Measurements from ENCODE around the gene OSTC. TPM values are rescaled to one million over a fixed set of nuclear protein-coding genes. Genes with fewer than 3 reads are reported as not detected.

OSTC gene
- total and polyA plus RNA-seq, 9 of the 15 experiments (the other 6 are each of a cell fraction or from before 2014, with no cell fraction given): 112 to 966 (median 235) TPM

DNA sequence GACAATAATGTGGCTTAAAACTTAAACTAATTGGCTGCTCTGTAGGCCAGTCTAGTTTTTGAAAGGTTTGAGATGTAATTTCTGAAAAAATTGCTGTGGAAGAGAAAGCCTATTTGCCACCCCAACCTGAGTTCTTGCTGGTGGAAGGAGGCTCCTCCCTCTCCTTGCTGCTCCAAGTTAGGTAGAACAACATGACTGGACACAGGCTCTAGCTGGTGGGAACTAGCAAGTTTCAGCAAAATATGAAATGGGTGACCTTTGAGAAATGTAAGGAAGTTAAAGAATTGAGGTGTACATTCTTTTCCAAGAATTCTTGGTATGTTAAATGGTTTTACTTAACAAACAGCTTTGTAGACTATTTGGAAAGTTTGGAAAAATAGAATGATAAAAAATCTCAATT, 22.0 kb upstream of the OSTC start (continued):
- TF ChIP-seq, protein P1, sequence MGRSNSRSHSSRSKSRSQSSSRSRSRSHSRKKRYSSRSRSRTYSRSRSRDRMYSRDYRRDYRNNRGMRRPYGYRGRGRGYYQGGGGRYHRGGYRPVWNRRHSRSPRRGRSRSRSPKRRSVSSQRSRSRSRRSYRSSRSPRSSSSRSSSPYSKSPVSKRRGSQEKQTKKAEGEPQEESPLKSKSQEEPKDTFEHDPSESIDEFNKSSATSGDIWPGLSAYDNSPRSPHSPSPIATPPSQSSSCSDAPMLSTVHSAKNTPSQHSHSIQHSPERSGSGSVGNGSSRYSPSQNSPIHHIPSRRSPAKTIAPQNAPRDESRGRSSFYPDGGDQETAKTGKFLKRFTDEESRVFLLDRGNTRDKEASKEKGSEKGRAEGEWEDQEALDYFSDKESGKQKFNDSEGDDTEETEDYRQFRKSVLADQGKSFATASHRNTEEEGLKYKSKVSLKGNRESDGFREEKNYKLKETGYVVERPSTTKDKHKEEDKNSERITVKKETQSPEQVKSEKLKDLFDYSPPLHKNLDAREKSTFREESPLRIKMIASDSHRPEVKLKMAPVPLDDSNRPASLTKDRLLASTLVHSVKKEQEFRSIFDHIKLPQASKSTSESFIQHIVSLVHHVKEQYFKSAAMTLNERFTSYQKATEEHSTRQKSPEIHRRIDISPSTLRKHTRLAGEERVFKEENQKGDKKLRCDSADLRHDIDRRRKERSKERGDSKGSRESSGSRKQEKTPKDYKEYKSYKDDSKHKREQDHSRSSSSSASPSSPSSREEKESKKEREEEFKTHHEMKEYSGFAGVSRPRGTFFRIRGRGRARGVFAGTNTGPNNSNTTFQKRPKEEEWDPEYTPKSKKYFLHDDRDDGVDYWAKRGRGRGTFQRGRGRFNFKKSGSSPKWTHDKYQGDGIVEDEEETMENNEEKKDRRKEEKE (IDR thresholded peaks at IDR 0.05; ENCODE audit: borderline replicate concordance in 1 of 2, control insufficient read depth in 1 of 2, low read depth in 2 of 2, low read length in 1 of 2): no peak
- TF ChIP-seq ZNF239 (CRISPR knock-in tag; IDR thresholded peaks at IDR 0.05) (no peak), CBX3 (IDR thresholded peaks at IDR 0.05; ENCODE audit: borderline replicate concordance in 1 of 2, low read length in 2 of 2) (no peak), SRF (CRISPR knock-in tag; IDR thresholded peaks at IDR 0.05) (no peak)

DNA sequence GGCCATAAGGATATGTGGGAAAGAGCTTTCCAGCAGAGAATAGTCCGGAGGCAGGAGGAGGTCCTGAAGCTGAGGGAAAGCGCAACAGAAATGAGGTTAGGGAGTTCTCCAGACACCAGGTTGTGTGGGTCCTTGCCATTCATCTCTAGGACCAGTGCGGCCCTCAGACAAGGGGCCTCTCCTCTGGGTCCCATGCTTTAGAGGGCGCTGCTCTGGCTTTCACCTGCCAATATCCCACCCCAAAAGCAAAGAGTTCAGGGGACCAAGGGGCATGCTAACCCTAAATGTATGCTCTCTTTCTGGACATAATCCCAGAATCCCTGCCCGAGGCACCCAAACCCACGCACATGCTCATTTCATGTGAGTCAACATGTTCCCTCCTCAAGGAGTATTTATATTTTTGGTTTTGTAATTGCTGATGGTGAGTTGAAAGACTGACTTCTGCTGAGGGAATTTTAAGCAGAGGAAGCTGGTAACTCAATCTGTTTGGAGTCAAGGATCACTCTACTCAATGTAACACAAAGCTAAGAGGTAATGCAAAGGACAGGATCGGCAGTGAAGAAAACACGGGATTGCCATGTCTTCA, 15.2 kb upstream of the OSTC start:
- ChIA-PET POLR2A (interaction anchor here (1.1 to 1.3 kb wide), 2 partner anchors 9 to 15 kb away, joined by 4 to 10 read pairs; partner anchors contain the start of gene RPL34), CTCF (ENCODE audit: low intra/inter-chr PET ratio) (no interaction called here)
- in situ Hi-C loops (cut with MboI): no loop called here
- peaks cover 59% of the 10 kb centered on the region for H3K36me3 ChIP-seq (ENCODE audit: control insufficient read depth, insufficient read depth, low read length)
- BruUV-seq (replicated peaks): no TSS peak
- H3K9ac ChIP-seq (ENCODE audit: insufficient read depth in 1 of 2, low read depth in 2 of 2, low read length in 2 of 2): no peak overlapping the region
- H2AFZ ChIP-seq (ENCODE audit: low read depth, low read length): no peak overlapping the region
- no peaks in the 10 kb centered on the region for H3K79me2 ChIP-seq (ENCODE audit: control insufficient read depth, insufficient read depth, low read length)
- H3K27me3 ChIP-seq (ENCODE audit: control insufficient read depth in 2 of 2, insufficient read depth in 2 of 2, low read length in 2 of 2): no peaks in the 10 kb centered on the region
- no peaks in the 10 kb centered on the region for H3K9me1 ChIP-seq (ENCODE audit: control insufficient read depth, insufficient read depth, low read length)
- ATAC-seq (no peak), FAIRE-seq (no peak), DNase-seq (ENCODE audit: extremely low read depth in 1 of 4, low spot score in 3 of 4) (no peak)
- H3K4me3 ChIP-seq: no peak overlapping the region
- no peaks in the 10 kb centered on the region for H4K20me1 ChIP-seq (replicated peaks; ENCODE audit: control insufficient read depth, insufficient read depth, low read length)
- no peak overlapping the region for H3K27ac ChIP-seq (ENCODE audit: extremely low read depth, low read depth, low read length)
- H3K4me1 ChIP-seq (replicated peaks in 1 of 2; ENCODE audit: control insufficient read depth in 2 of 2, insufficient read depth in 2 of 2, low read length in 2 of 2): no peaks in the 10 kb centered on the region
- no peaks in the 10 kb centered on the region for H3K9me3 ChIP-seq (replicated peaks; ENCODE audit: control insufficient read depth, insufficient read depth, low read depth, low read length)
- TF ChIP-seq NR2C1 (IDR thresholded peaks at IDR 0.05) (no peak), NR2C1 (tag; IDR thresholded peaks at IDR 0.05) (no peak), EP300 (IDR thresholded peaks at IDR 0.05; ENCODE audit: low read length) (no peak), STAT5A (IDR thresholded peaks at IDR 0.05; ENCODE audit: borderline replicate concordance, low read length) (no peak), ZKSCAN3 (CRISPR knock-in tag; IDR thresholded peaks at IDR 0.05) (no peak), RFX1 (IDR thresholded peaks at IDR 0.05) (no peak), POLR2A (conservative IDR thresholded peaks at IDR 0.05) (0 out of 2 replicates have a peak, but pooled peaks have one; percentile 19), ZNF143 (CRISPR knock-in tag; IDR thresholded peaks at IDR 0.05) (no peak)
- H3K4me2 ChIP-seq (ENCODE audit: insufficient read depth, low read length): no peak overlapping the region
- intact Hi-C loops (cut with micrococcal nuclease): no loop called here
- 87% methylated on average over 8 of the region's 8 CpGs for WGBS (ENCODE audit: insufficient coverage, low coverage, missing lambda C conversion rate)
